Measurements from ENCODE around the gene ALOXE3.

Gene ALOXE3

DNA sequence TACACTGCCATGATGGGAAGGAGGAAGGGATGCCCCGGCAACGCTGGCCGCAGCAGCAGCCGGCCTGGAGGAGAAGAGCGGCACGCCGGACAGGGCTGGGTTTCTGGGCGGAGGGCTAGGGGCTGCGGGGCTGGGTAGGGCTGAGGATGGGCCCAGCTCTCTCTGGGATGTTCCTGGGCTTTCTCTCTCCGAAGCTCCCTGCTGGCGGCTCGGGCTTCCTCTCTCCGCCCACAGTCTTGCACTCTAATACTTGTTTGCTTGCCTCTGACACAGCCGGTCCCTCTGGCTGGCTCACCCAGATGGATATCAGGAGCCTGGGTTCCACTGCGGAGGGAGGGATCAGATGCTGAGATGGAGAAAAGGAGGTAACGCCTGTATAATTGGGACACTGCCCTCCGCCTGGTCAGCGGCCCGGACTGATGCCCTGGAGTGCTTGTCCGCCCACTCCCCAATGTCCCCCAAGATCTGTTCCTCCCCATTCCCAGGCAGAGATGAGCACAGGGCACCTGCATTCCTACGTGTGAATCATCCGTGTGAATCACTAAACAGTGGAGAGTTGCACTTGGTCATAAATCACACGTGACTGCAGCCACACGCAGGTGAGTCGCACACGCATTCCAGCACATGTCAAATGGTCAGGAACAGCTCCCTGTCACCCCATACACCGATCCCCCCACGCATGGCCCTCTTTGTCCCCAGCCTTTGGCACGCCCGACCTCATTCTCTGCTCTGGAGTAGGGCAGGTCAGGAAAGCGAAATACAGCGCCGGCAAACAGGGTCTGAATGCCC, at the start of gene ALOXE3:
ALOXE3 (minus strand) TSS at position 535 of the 789 bp plus-strand sequence; CDS start at position 11, 524 bp downstream.
- peaks cover 43% of the 10 kb centered on the region for H3K4me1 Mint-ChIP-seq
- peaks cover 23% of the 10 kb centered on the region for H3K27me3 Mint-ChIP-seq
- no peaks in the 10 kb centered on the region for H3K9me3 Mint-ChIP-seq
- peak within 1 kb of the TSS; percentile 100 for H3K27ac Mint-ChIP-seq
- H3K36me3 Mint-ChIP-seq, result peaks cover 2% of the 10 kb centered on the region
- peak within 1 kb of the TSS; percentile 96 for H3K4me3 Mint-ChIP-seq

DNA sequence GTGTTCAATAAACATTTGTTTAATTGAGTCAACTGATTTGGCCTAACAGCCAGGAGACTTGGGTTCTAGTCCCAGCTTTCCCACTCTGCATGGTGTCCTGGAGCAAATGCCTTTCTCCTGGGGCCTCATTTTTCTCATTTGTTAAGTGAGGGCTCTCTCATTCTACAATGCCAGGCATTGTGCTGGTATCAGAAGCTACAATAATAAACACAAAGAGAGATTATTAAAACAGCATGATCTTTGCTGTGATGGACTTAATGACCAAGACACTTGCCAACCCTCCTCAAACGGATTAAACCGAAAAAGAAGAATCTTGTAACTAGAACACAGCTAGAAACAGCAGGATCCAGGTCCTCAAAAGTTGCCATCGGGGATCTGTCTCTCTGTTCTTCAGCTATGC, 49.2 kb upstream of the ALOXE3 start:
- no peak overlapping the region for H3K27ac Mint-ChIP-seq
- no peaks in the 10 kb centered on the region for H3K9me3 Mint-ChIP-seq
- no peaks in the 10 kb centered on the region for H3K36me3 Mint-ChIP-seq
- peaks cover 40% of the 10 kb centered on the region for H3K4me1 Mint-ChIP-seq
- H3K4me3 Mint-ChIP-seq, result no peak overlapping the region
- no peaks in the 10 kb centered on the region for H3K27me3 Mint-ChIP-seq

- peaks cover 36% of the 10 kb centered on the region for H3K4me1 Mint-ChIP-seq
- H3K9me3 Mint-ChIP-seq, result no peaks in the 10 kb centered on the region
- H3K36me3 Mint-ChIP-seq, result no peaks in the 10 kb centered on the region
- no peaks in the 10 kb centered on the region for H3K27me3 Mint-ChIP-seq
- no peak overlapping the region for H3K27ac Mint-ChIP-seq
- no peak overlapping the region for H3K4me3 Mint-ChIP-seq
Measured at GRCh38 chr17:8166731-8167130, 48.4 kb upstream of the ALOXE3 start.

DNA sequence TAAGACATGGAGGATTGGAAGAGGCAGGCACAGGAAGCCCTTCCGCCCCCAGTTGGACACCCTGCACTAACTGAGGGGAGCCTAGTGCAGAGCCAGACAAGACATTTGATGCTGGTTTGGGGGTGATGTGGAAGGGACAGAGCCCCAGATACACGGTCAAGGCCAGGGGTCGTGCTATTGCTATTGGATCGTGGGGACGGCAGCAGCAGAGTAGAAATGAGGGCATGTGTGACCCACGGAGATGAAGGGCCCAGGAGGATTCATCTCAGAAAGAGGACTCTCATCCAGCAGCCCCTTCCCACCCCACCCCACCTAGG, 46.5 kb upstream of the ALOXE3 start:
- H3K36me3 Mint-ChIP-seq, result no peaks in the 10 kb centered on the region
- H3K27ac Mint-ChIP-seq, result peak overlapping the region; percentile 98
- no peaks in the 10 kb centered on the region for H3K27me3 Mint-ChIP-seq
- H3K9me3 Mint-ChIP-seq, result no peaks in the 10 kb centered on the region
- H3K4me1 Mint-ChIP-seq, result peaks cover 56% of the 10 kb centered on the region
- peak overlapping the region; percentile 84 for H3K4me3 Mint-ChIP-seq

GRCh38 chr17:8163978-8164814, 45.9 kb upstream of the ALOXE3 start:
- Mint-ChIP-seq H3K27me3 (no peaks in the 10 kb centered on the region), H3K4me1 (peaks cover 62% of the 10 kb centered on the region), H3K9me3 (no peaks in the 10 kb centered on the region), H3K4me3 (peak overlapping the region; percentile 84), H3K36me3 (no peaks in the 10 kb centered on the region), H3K27ac (peak overlapping the region; percentile 98)

DNA sequence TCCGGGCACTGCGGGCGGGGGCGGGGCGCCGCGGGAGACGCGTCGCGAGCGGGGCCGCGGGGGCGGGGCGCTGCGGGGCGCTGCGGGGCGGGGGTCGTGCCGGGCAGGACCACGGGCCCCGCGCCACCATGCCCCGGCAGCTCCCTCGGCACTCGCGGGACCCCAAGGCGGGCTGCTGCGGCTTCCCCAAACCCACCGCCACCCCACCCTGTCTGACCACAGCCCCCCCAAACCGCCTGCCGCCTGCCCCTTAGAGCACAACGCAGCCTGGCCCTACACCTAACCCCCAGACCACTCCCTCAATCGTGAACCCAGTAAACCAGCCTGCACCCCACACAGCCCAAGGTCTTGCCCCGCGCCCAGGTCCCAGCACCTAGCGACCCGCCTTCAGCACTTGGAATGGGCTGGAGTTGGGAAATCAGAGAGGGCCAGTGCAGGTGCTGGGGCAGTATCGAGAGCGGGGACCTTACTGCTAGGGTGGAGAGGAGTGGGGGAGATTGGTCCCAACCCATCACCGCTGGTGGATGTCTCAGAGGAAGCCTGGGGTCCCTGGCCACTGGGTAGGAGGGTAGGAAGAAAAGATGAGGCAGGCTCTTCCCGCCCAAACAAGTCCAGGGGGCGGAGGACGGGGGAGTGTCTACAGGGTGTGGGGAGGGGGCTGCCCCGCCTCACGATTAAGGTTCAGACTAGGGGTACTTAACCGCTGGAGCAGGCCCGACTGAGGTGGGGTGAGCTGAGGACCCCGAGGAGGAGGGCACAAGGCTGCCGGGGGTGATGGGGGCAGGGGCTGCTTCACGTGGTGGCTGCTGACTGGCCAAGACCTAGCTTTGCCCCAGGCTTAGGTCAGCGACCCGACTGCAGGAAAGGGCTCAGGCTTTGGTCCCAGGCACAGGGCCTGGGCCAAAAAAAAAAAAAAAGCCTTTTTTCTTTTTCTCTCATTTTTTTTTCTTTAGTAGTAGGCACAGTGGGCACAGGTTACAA, 45.0 kb upstream of the ALOXE3 start:
- Mint-ChIP-seq H3K4me1 (peaks cover 64% of the 10 kb centered on the region), H3K36me3 (no peaks in the 10 kb centered on the region), H3K4me3 (peak overlapping the region; percentile 84), H3K27ac (peak overlapping the region; percentile 98), H3K27me3 (no peaks in the 10 kb centered on the region), H3K9me3 (no peaks in the 10 kb centered on the region)

DNA sequence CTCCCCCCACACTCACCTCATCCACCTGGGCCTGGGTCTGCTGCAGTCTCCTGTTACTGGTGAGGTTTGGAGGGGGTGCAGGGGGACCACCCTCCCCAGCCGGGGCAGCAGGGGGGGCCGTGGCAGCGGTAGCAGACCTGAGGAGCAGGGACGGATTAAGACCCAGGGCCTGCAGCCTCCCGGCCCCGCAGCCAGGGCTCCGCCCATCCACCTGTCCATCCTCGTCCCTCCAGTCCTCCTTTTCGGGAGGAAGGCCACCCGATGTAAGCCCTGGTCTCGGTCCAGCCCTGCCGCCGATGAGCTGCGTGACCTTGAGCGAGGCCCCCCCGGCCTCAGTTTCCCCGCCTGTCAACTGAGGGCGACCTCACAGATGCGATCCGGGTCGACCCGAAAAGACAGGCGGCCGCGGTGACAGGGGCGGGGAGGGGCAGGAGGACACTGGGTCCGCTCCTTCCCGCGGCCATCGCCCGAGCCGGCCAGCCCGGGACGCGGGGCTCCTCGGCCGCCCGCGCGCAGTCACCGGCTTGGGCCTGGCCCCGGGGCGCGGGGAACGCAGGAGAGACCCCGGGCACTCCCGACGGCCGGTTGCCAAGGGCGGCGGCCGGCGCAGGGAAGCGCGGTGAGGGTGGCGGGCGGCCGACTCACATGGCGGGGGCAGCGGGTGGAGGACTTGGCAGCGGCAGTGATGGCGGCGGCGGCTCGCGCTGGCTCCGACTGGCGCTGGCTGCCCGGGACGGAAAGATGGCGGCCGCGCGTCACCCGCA, 44.1 kb upstream of the ALOXE3 start, which contains the start of gene VAMP2:
VAMP2 (minus strand) TSS at position 716 of the 764 bp plus-strand sequence; CDS start at position 647, 69 bp downstream.
- Mint-ChIP-seq H3K36me3 (no peaks in the 10 kb centered on the region), H3K27ac (peak within 1 kb of the TSS; percentile 98), H3K4me3 (peak within 1 kb of the TSS; percentile 87), H3K27me3 (no peaks in the 10 kb centered on the region), H3K4me1 (peaks cover 64% of the 10 kb centered on the region), H3K9me3 (no peaks in the 10 kb centered on the region)

DNA sequence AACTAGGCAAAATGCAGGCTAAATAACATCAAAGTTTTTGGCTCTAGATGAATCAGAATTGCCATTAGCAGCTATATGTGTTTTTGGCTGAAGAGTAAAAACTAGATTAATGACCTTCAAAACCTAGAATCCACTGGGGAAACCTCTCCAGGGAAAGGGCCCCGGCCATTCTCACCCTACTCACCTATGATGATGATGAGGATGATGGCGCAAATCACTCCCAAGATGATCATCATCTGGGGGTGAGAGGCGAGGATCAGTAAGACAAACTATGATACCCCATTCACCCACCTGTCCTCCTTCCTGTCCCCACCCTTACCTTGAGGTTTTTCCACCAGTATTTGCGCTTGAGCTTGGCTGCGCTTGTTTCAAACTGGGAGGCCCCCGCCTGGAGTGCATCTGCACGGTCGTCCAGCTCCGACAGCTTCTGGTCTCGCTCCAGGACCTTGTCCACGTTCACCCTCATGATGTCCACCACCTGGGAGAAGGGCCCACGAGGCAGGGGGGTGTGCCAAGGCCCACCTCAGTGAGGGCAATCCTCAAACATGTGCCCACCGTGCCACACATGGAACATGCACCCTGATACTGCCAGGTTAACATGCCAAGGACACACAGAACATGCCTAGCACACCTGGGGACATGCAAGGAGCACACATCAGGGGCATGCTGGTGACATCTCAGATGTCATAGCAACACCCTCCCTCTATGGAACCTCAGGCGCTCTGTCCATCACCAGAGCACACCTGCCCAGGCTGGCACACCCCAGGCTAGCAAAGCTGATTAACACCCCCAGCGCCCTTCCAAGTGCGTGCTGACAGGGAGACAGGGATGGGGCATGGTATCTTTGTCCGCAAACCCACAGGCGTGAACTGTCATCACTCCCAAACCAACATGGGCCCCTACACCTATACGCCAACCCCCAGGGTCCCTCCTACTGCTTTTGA, 43.2 kb upstream of the ALOXE3 start:
- Mint-ChIP-seq H3K27me3 (no peaks in the 10 kb centered on the region), H3K4me1 (peaks cover 61% of the 10 kb centered on the region), H3K36me3 (no peaks in the 10 kb centered on the region), H3K27ac (peak overlapping the region; percentile 95), H3K9me3 (no peaks in the 10 kb centered on the region), H3K4me3 (peak overlapping the region; percentile 87)

GRCh38 chr17:8160741-8161221, 42.5 kb upstream of the ALOXE3 start:
- Mint-ChIP-seq H3K4me3 (peak overlapping the region; percentile 87), H3K9me3 (no peaks in the 10 kb centered on the region), H3K4me1 (peaks cover 57% of the 10 kb centered on the region), H3K27ac (peak overlapping the region; percentile 95), H3K36me3 (no peaks in the 10 kb centered on the region), H3K27me3 (no peaks in the 10 kb centered on the region)

DNA sequence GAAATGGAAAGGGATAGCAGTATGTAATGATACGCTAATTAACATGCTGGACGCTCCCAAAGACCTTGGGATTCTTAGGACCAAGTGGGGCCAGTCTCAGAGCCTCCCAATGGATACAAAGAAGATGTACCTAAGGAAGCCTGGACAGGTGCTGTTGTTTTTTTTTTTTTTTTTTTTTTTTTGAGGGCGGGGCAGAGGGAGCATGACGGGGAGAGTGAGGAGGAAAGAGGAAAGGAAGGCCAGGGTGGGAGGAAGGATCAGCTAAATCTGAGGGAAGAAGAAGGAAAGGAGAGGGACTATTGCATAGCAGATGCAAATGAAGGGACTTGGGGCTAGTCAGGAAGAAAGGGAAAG, 41.9 kb upstream of the ALOXE3 start:
- H3K4me1 Mint-ChIP-seq, result peaks cover 56% of the 10 kb centered on the region
- H3K36me3 Mint-ChIP-seq, result no peaks in the 10 kb centered on the region
- H3K27ac Mint-ChIP-seq, result peak overlapping the region; percentile 95
- H3K4me3 Mint-ChIP-seq, result peak overlapping the region; percentile 87
- no peaks in the 10 kb centered on the region for H3K9me3 Mint-ChIP-seq
- H3K27me3 Mint-ChIP-seq, result no peaks in the 10 kb centered on the region

- H3K27me3 Mint-ChIP-seq, result no peaks in the 10 kb centered on the region
- H3K4me1 Mint-ChIP-seq, result peaks cover 51% of the 10 kb centered on the region
- H3K36me3 Mint-ChIP-seq, result no peaks in the 10 kb centered on the region
- no peaks in the 10 kb centered on the region for H3K9me3 Mint-ChIP-seq
- peak overlapping the region; percentile 88 for H3K27ac Mint-ChIP-seq
- peak overlapping the region; percentile 53 for H3K4me3 Mint-ChIP-seq
Measured at GRCh38 chr17:8159459-8160223, 41.3 kb upstream of the ALOXE3 start.

DNA sequence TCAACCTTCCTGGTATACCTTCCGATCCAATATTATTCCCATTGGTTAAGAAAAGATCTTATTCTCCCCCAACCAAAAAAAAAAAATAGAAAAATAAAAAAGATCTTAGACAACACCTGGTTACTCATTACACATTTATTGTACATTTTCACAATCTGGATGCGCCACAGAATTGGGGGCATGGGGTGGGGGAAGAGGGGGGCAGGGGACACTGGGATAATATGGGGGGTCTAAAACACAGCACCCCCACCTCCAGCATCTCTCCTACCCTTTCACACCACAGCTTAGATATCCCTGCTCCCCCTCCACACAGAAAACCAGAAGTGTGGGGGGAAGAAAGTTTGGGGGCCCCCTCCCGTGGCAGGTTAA, 40.7 kb upstream of the ALOXE3 start:
- Mint-ChIP-seq H3K36me3 (no peaks in the 10 kb centered on the region), H3K9me3 (no peaks in the 10 kb centered on the region), H3K4me3 (peak overlapping the region; percentile 70), H3K27ac (peak overlapping the region; percentile 73), H3K4me1 (peaks cover 45% of the 10 kb centered on the region), H3K27me3 (no peaks in the 10 kb centered on the region)
